NB4 (cell line): Measurements from ENCODE around the gene PPP2R5C.

ENCODE experiments used
- DNase-seq: peaks from one replicate; pipeline ENCODE4 v3.0.0; 2010; ENCODE audit warnings: low read depth
- H3K4me3 ChIP-seq: one replicate; pipeline ENCODE4 v1.5.1; 2011; ENCODE audit warnings: mild to moderate bottlenecking, low read depth, low read length, moderate library complexity
- MAX ChIP-seq: IDR thresholded peaks from 2 replicates; pipeline ENCODE4 v1.6.1; 2011; ENCODE audit warnings: low read depth, low read length
- MYC ChIP-seq: IDR thresholded peaks from 2 replicates; pipeline ENCODE4 v1.6.1; 2011; ENCODE audit warnings: low read depth, low read length
- POLR2A ChIP-seq: IDR thresholded peaks from 2 replicates; pipeline ENCODE4 v1.6.1; 2011; ENCODE audit warnings: mild to moderate bottlenecking; ENCODE audit not compliant: insufficient read length; ENCODE audit errors: extremely low read depth
- TF ChIP-seq, protein P1 (sequence below): IDR thresholded peaks from one replicate; pipeline ENCODE4 v1.5.1; 2012; ENCODE audit warnings: low read depth, low read length

Gene PPP2R5C

DNA sequence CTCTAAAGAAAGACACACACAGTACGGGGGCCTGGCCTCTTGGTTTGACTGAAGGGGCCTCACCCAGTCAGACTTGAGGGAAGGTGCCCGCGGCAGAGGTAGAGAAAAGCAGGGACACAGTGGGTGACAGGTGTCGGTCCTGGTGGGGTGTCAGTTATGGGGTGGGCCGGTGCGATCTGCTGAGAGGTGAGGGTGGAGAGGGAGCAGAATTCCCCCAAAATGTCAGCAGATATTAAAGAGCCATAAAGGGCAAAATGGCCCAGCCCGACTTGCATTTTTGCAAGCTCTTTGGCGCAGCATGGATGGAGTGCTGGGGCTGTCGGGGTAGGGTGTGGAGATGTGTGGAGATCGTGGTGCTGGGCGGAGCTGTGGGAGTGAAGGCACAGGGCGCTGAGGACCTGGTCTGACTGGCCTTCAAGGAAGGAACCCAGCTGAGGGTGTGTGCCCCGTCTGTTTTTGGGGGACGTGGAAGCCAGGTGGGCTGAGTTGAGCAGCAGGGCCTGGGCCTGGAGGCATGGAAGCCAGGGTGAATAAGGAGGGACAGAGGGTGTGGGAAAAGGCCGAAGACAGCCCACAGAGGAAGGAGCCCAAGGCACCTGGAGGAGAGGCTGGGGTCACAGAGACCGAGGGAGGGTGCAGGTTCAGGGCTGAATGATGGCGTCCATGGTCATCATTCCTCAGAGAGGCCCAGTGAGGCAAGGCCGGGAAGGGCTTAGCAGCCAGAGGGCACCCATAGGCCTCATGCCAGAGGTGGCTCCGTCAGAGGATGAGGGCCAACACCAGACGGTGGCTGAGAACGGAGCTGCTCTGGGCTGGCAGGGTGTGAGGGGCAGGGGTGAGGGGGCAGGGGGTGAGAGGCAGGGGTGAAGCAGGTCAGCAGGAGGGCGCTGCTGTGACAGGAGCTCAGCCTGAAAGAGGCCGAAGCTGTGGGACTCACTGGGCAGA lies 154.6 kb downstream of the PPP2R5C start:
- TF ChIP-seq MAX (no peak), MYC (no peak), POLR2A (no peak)
- TF ChIP-seq, protein P1, sequence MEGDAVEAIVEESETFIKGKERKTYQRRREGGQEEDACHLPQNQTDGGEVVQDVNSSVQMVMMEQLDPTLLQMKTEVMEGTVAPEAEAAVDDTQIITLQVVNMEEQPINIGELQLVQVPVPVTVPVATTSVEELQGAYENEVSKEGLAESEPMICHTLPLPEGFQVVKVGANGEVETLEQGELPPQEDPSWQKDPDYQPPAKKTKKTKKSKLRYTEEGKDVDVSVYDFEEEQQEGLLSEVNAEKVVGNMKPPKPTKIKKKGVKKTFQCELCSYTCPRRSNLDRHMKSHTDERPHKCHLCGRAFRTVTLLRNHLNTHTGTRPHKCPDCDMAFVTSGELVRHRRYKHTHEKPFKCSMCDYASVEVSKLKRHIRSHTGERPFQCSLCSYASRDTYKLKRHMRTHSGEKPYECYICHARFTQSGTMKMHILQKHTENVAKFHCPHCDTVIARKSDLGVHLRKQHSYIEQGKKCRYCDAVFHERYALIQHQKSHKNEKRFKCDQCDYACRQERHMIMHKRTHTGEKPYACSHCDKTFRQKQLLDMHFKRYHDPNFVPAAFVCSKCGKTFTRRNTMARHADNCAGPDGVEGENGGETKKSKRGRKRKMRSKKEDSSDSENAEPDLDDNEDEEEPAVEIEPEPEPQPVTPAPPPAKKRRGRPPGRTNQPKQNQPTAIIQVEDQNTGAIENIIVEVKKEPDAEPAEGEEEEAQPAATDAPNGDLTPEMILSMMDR: no peak

DNA sequence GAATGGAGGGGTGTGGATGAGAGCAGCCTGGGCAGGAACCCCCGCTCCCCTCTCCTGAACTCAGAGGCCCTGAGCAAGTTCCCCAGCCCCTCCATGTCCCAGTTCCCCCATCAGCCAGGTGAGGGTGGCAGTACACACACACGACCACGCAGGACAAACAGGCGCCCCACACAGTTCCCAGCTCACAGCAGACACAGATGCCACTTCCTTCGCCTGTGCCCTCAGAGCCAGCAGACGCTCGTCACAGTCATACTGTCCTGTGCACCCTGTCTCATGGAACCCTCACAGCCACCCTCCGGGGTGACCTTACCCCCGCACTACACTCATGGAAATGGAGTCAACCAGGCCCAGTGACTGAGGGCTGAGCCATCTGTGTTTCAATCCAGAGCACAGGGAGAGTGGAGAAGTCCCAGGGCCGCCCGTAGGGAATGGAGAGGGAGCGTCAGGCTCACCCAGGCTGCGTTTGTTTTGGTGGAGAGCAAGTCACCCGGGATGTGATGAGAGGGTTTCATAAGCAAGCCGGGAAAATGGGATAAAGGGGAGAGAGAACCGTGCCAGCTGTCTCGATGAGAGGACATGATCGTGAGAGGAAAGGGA lies 155.4 kb downstream of the PPP2R5C start:
- no peak for DNase-seq
- TF ChIP-seq MAX: no peak
- TF ChIP-seq, protein P1: no peak
- no peak for TF ChIP-seq POLR2A
- no peak for TF ChIP-seq MYC
- H3K4me3 ChIP-seq: no peak overlapping the region

More for the DNA sequence above, 154.6 kb downstream of the PPP2R5C start:
- H3K4me3 ChIP-seq: no peak overlapping the region
- no peak for DNase-seq

DNA sequence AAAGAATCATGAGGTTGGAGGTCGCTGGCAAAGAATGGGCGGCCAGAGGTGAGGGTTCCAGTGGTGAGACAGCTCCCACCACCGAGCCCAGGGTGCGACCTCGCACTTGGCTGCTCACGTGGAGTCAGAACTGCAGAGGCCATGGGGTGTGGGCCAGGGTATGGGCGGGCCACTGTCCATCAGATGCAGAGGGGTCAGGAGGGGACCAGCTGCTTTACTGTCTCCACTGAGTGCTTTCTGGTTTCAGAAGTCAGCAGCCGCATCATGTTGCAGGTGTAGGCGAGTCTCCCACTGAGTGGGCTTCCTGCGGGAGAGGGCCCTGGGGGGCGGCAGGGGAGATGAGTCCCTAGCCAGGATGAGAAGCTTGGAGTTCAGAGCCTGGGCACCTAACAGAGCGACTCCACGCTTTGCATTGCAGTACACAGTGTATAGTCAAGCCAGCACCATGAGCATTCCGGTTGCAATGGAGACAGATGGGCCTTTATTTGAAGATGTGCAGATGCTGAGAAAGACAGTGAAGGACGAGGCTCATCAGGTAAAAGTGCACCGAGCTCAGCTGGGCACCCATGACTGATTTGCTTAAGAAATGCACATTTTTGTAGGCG lies 156.0 kb downstream of the PPP2R5C start:
- no peak overlapping the region for H3K4me3 ChIP-seq
- TF ChIP-seq MYC (no peak), POLR2A (no peak), MAX (no peak)
- TF ChIP-seq, protein P1: no peak
- no peak for DNase-seq

- DNase-seq: no peak
- TF ChIP-seq, protein P1: no peak
- TF ChIP-seq MYC (no peak), MAX (no peak), POLR2A (no peak)
- H3K4me3 ChIP-seq: no peak overlapping the region
Observed at GRCh38 chr14:101918065-101918989, 156.8 kb downstream of the PPP2R5C start.

- no peak overlapping the region for H3K4me3 ChIP-seq
- TF ChIP-seq MYC: no peak
- TF ChIP-seq, protein P1: no peak
- no peak for TF ChIP-seq POLR2A
- TF ChIP-seq MAX: no peak
- DNase-seq: no peak
Observed at GRCh38 chr14:101920271-101920670, 158.8 kb downstream of the PPP2R5C start.
